Measurements from ENCODE around the gene DRD3. TPM values are rescaled to one million over a fixed set of nuclear protein-coding genes. Genes with fewer than 3 reads are reported as not detected.

Gene DRD3
- total RNA-seq, 1 donor from 2014 or later = not detected

GRCh38 chr3:114115143-114115542 lies 63.7 kb downstream of the DRD3 start:
- H3K4me1 ChIP-seq = peaks cover 15% of the 10 kb centered on the region
- no peaks in the 10 kb centered on the region for H3K36me3 Mint-ChIP-seq
- no peaks in the 10 kb centered on the region for H3K36me3 ChIP-seq
- H3K4me1 Mint-ChIP-seq = peaks cover 20% of the 10 kb centered on the region
- H2AFZ ChIP-seq (replicated peaks) = no peak overlapping the region
- no peak overlapping the region for H3K27ac ChIP-seq
- H3K4me2 ChIP-seq = no peak overlapping the region
- no peaks in the 10 kb centered on the region for H4K20me1 ChIP-seq (ENCODE audit: low read depth)
- H3K27ac Mint-ChIP-seq = no peak overlapping the region
- no peaks in the 10 kb centered on the region for H3K27me3 ChIP-seq
- peaks cover 4% of the 10 kb centered on the region for H3K27me3 Mint-ChIP-seq (ENCODE audit: insufficient read depth, low read depth)
- no peak for DNase-seq (ENCODE audit: low spot score)
- H3K4me3 Mint-ChIP-seq = no peak overlapping the region
- H3F3A ChIP-seq (ENCODE audit: low read depth) = peaks cover 19% of the 10 kb centered on the region
- no peaks in the 10 kb centered on the region for H3K9me3 Mint-ChIP-seq
- no peak for TF ChIP-seq EZH2 (IDR thresholded peaks at IDR 0.05)
- H3K9ac ChIP-seq = no peak overlapping the region
- H3K79me2 ChIP-seq (ENCODE audit: low read depth) = no peaks in the 10 kb centered on the region
- no peaks in the 10 kb centered on the region for H3K9me3 ChIP-seq (ENCODE audit: low read depth)
- no peak overlapping the region for H3K4me3 ChIP-seq

GRCh38 chr3:114114719-114115118 lies 64.1 kb downstream of the DRD3 start:
- no peaks in the 10 kb centered on the region for H3K9me3 ChIP-seq (ENCODE audit: low read depth)
- H3K27me3 Mint-ChIP-seq (ENCODE audit: insufficient read depth, low read depth) = peaks cover 4% of the 10 kb centered on the region
- no peaks in the 10 kb centered on the region for H3K36me3 Mint-ChIP-seq
- H3K27ac Mint-ChIP-seq = no peak overlapping the region
- H4K20me1 ChIP-seq (ENCODE audit: low read depth) = no peaks in the 10 kb centered on the region
- no peaks in the 10 kb centered on the region for H3K79me2 ChIP-seq (ENCODE audit: low read depth)
- no peak for DNase-seq (ENCODE audit: low spot score)
- H2AFZ ChIP-seq (replicated peaks) = no peak overlapping the region
- H3F3A ChIP-seq (ENCODE audit: low read depth) = peaks cover 23% of the 10 kb centered on the region
- H3K9ac ChIP-seq = no peak overlapping the region
- H3K27ac ChIP-seq = no peak overlapping the region
- peaks cover 24% of the 10 kb centered on the region for H3K4me1 Mint-ChIP-seq
- no peak overlapping the region for H3K4me3 Mint-ChIP-seq
- no peak for TF ChIP-seq CTCF (IDR thresholded peaks at IDR 0.05)
- no peak for TF ChIP-seq EZH2phosphoT487 (IDR thresholded peaks at IDR 0.05)
- no peak for TF ChIP-seq EZH2 (IDR thresholded peaks at IDR 0.05)
- H3K4me3 ChIP-seq = no peak overlapping the region
- H3K27me3 ChIP-seq = no peaks in the 10 kb centered on the region
- H3K4me1 ChIP-seq = peaks cover 19% of the 10 kb centered on the region
- H3K4me2 ChIP-seq = no peak overlapping the region
- no peaks in the 10 kb centered on the region for H3K36me3 ChIP-seq
- no peaks in the 10 kb centered on the region for H3K9me3 Mint-ChIP-seq

GRCh38 chr3:114112696-114113095 lies 66.2 kb downstream of the DRD3 start:
- no peaks in the 10 kb centered on the region for H3K36me3 Mint-ChIP-seq
- H3K4me3 ChIP-seq = no peak overlapping the region
- TF ChIP-seq EZH2phosphoT487 (IDR thresholded peaks at IDR 0.05) = no peak
- no peak for TF ChIP-seq EZH2 (IDR thresholded peaks at IDR 0.05)
- TF ChIP-seq CTCF (IDR thresholded peaks at IDR 0.05) = no peak

GRCh38 chr3:114111060-114111770 lies 67.6 kb downstream of the DRD3 start:
- Histone ChIP-seq H3K27me3 (no peaks in the 10 kb centered on the region), H2AFZ (replicated peaks) (no peak overlapping the region), H3K9ac (no peak overlapping the region), H3K4me1 (peaks cover 35% of the 10 kb centered on the region), H3K79me2 (ENCODE audit: low read depth) (no peaks in the 10 kb centered on the region), H4K20me1 (ENCODE audit: low read depth) (no peaks in the 10 kb centered on the region), H3K36me3 (no peaks in the 10 kb centered on the region), H3K4me3 (peak overlapping the region; percentile 31), H3K9me3 (ENCODE audit: low read depth) (no peaks in the 10 kb centered on the region), H3K27ac (peak overlapping the region; percentile 90), H3F3A (ENCODE audit: low read depth) (peaks cover 32% of the 10 kb centered on the region), H3K4me2 (peak overlapping the region; percentile 73)
- Mint-ChIP-seq H3K27me3 (ENCODE audit: insufficient read depth, low read depth) (peaks cover 4% of the 10 kb centered on the region), H3K27ac (peak overlapping the region; percentile 97), H3K36me3 (no peaks in the 10 kb centered on the region), H3K4me1 (peaks cover 30% of the 10 kb centered on the region), H3K9me3 (no peaks in the 10 kb centered on the region), H3K4me3 (no peak overlapping the region)
- no peak for TF ChIP-seq CTCF (IDR thresholded peaks at IDR 0.05)
- peak; percentile 76 for TF ChIP-seq EZH2phosphoT487 (IDR thresholded peaks at IDR 0.05)
- TF ChIP-seq EZH2 (IDR thresholded peaks at IDR 0.05) = no peak
- DNase-seq (ENCODE audit: low spot score) = peak; percentile 81

More at GRCh38 chr3:114112696-114113095, 66.2 kb downstream of the DRD3 start:
- Mint-ChIP-seq H3K4me1 (peaks cover 29% of the 10 kb centered on the region), H3K9me3 (no peaks in the 10 kb centered on the region), H3K4me3 (no peak overlapping the region), H3K27ac (no peak overlapping the region), H3K27me3 (ENCODE audit: insufficient read depth, low read depth) (peaks cover 4% of the 10 kb centered on the region)
- H3K36me3 ChIP-seq = no peaks in the 10 kb centered on the region
- H3F3A ChIP-seq (ENCODE audit: low read depth) = peaks cover 32% of the 10 kb centered on the region
- no peaks in the 10 kb centered on the region for H3K79me2 ChIP-seq (ENCODE audit: low read depth)
- peaks cover 35% of the 10 kb centered on the region for H3K4me1 ChIP-seq
- no peak overlapping the region for H3K4me2 ChIP-seq
- no peaks in the 10 kb centered on the region for H3K9me3 ChIP-seq (ENCODE audit: low read depth)
- no peak for DNase-seq (ENCODE audit: low spot score)
- H2AFZ ChIP-seq (replicated peaks) = no peak overlapping the region
- H3K9ac ChIP-seq = no peak overlapping the region
- H3K27ac ChIP-seq = no peak overlapping the region
- no peaks in the 10 kb centered on the region for H3K27me3 ChIP-seq
- no peaks in the 10 kb centered on the region for H4K20me1 ChIP-seq (ENCODE audit: low read depth)

Data from neural progenitor cell (in vitro differentiated cells).